ENCODE measurements around the gene LHX3.
"Not testable (repeated sequence)": the region's sequence is repeated elsewhere in the genome, so short reads cannot be mapped to it uniquely, and the experiment has no call there.

LHX3 gene

GRCh38 chr9:136151214-136151804, 53.6 kb downstream of the LHX3 start:
- no peak for DNase-seq (ENCODE audit: low read depth)
- H3K4me3 ChIP-seq (ENCODE audit: low read length): no peak overlapping the region
- TF ChIP-seq, protein P1, sequence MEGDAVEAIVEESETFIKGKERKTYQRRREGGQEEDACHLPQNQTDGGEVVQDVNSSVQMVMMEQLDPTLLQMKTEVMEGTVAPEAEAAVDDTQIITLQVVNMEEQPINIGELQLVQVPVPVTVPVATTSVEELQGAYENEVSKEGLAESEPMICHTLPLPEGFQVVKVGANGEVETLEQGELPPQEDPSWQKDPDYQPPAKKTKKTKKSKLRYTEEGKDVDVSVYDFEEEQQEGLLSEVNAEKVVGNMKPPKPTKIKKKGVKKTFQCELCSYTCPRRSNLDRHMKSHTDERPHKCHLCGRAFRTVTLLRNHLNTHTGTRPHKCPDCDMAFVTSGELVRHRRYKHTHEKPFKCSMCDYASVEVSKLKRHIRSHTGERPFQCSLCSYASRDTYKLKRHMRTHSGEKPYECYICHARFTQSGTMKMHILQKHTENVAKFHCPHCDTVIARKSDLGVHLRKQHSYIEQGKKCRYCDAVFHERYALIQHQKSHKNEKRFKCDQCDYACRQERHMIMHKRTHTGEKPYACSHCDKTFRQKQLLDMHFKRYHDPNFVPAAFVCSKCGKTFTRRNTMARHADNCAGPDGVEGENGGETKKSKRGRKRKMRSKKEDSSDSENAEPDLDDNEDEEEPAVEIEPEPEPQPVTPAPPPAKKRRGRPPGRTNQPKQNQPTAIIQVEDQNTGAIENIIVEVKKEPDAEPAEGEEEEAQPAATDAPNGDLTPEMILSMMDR (conservative IDR thresholded peaks at IDR 0.05; ENCODE audit: low read length): no peak

DNA sequence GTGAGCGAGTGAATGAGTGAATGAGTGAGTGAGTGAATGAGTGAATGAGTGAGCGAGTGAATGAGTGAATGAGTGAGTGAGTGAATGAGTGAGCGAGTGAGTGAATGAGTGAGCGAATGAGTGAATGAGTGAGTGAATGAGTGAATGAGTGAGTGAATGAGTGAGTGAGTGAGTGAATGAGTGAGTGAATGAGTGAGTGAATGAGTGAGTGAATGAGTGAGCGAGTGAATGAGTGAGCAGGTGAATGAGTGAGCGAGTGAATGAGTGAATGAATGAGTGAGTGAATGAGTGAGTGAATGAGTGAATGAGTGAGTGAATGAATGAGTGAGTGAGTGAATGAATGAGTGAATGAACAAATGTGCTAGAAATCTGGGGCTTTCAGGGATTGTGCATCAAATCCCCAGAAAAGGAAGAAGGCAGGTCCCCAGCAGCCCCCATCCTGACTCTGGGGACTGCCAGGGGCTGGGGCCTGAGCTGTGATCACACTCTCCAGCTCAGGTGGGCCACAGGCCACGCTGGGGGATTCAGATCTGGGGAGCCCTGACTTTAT, 54.2 kb downstream of the LHX3 start:
- H3K4me3 ChIP-seq (ENCODE audit: low read length); DNase-seq (ENCODE audit: low read depth): not testable (repeated sequence)

GRCh38 chr9:136149853-136150252, 55.1 kb downstream of the LHX3 start:
- TF ChIP-seq, protein P1 (conservative IDR thresholded peaks at IDR 0.05; ENCODE audit: low read length): no peak
- no peak for DNase-seq (ENCODE audit: low read depth)
- H3K4me3 ChIP-seq (ENCODE audit: low read length): no peak overlapping the region

DNA sequence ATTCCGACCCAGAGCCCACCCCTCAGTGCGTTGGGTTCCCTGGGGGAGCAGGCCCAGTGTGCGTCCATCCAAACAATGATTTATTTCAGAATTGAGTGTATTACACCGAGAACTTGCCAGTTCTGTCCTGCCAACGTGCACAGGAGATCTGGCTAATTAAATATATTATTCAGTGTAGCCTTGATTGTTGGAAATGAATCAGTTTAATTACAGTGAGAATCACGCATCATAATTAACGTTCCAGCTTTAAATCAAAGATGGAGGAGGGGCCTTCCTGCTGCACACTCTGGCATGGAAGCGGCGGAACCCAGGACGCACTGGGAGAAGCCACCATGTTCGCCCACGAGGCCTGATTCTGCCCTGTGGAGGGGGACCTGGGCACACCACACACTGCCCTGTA, 55.6 kb downstream of the LHX3 start:
- TF ChIP-seq, protein P1 (conservative IDR thresholded peaks at IDR 0.05; ENCODE audit: low read length): no peak
- H3K4me3 ChIP-seq (ENCODE audit: low read length): no peak overlapping the region
- no peak for DNase-seq (ENCODE audit: low read depth)

- no peak overlapping the region for H3K4me3 ChIP-seq (ENCODE audit: low read length)
- DNase-seq (ENCODE audit: low read depth): no peak
Measured at GRCh38 chr9:136148766-136149165, 56.2 kb downstream of the LHX3 start.

GRCh38 chr9:136147890-136148714, 56.8 kb downstream of the LHX3 start:
- TF ChIP-seq, protein P1 (conservative IDR thresholded peaks at IDR 0.05; ENCODE audit: low read length): no peak
- H3K4me3 ChIP-seq (ENCODE audit: low read length): no peak overlapping the region
- no peak for DNase-seq (ENCODE audit: low read depth)

More at GRCh38 chr9:136148766-136149165, 56.2 kb downstream of the LHX3 start:
- TF ChIP-seq, protein P1 (conservative IDR thresholded peaks at IDR 0.05; ENCODE audit: low read length): no peak

GRCh38 chr9:136147038-136147889, 57.7 kb downstream of the LHX3 start:
- DNase-seq (ENCODE audit: low read depth): no peak
- TF ChIP-seq, protein P1 (conservative IDR thresholded peaks at IDR 0.05; ENCODE audit: low read length): no peak
- H3K4me3 ChIP-seq (ENCODE audit: low read length): no peak overlapping the region

Data from AG10803 (cell line).